A172 (cell line): Measurements from ENCODE around the gene FAM53A. TPM values are rescaled to one million over a fixed set of nuclear protein-coding genes. Genes with fewer than 3 reads are reported as not detected.

Experiments
- DNase-seq: peaks from one replicate; pipeline ENCODE4 v3.0.0-alpha.2; 2015; ENCODE audit warnings: low spot score
- total RNA-seq: library from RNA; depleted of rRNA; stranded (reverse); fragments of >200 nt; shearing (Covaris generic); gene quantifications from 2 replicates; pipeline ENCODE4 v1.2.3, GENCODE V29; 2014

The FAM53A gene
- total RNA-seq, 1 experiment from 2014 or later: 4.1 TPM

- no peak for DNase-seq
Observed at GRCh38 chr4:1639299-1639868, 44.7 kb downstream of the FAM53A start.

- DNase-seq: no peak
Observed at GRCh38 chr4:1638873-1639272, 45.2 kb downstream of the FAM53A start.

- no peak for DNase-seq
Observed at GRCh38 chr4:1638272-1638598, 45.9 kb downstream of the FAM53A start.

- no peak for DNase-seq
Observed at GRCh38 chr4:1637580-1638271, 46.4 kb downstream of the FAM53A start.

- DNase-seq: no peak
Observed at GRCh38 chr4:1636490-1637211, 47.5 kb downstream of the FAM53A start.

GRCh38 chr4:1635464-1635863 is 48.6 kb downstream of the FAM53A start:
- no peak for DNase-seq

- no peak for DNase-seq
Observed at GRCh38 chr4:1633993-1634392, 50.1 kb downstream of the FAM53A start.

GRCh38 chr4:1632109-1633104 is 51.7 kb downstream of the FAM53A start:
- no peak for DNase-seq

- DNase-seq: no peak
Observed at GRCh38 chr4:1631136-1631535, 53.0 kb downstream of the FAM53A start.

GRCh38 chr4:1630266-1630665 is 53.8 kb downstream of the FAM53A start:
- no peak for DNase-seq

GRCh38 chr4:1629699-1630083 is 54.4 kb downstream of the FAM53A start:
- no peak for DNase-seq

- peak; percentile 27 for DNase-seq
Observed at GRCh38 chr4:1628892-1629698, 55.0 kb downstream of the FAM53A start.

GRCh38 chr4:1627417-1628313 is 56.4 kb downstream of the FAM53A start:
- DNase-seq: no peak

GRCh38 chr4:1626941-1627340 is 57.2 kb downstream of the FAM53A start:
- no peak for DNase-seq

GRCh38 chr4:1626151-1626550 is 58.0 kb downstream of the FAM53A start:
- DNase-seq: no peak

GRCh38 chr4:1625600-1626138 is 58.4 kb downstream of the FAM53A start:
- no peak for DNase-seq

- no peak for DNase-seq
Observed at GRCh38 chr4:1624519-1624910, 59.6 kb downstream of the FAM53A start.

- no peak for DNase-seq
Observed at GRCh38 chr4:1623821-1624518, 60.1 kb downstream of the FAM53A start.

- no peak for DNase-seq
Observed at GRCh38 chr4:1623400-1623799, 60.7 kb downstream of the FAM53A start.
